Ovary (tissue), 3 donors: ENCODE data around the gene GLCCI1.
"Not testable (repeated sequence)": the region's sequence is repeated elsewhere in the genome, so short reads cannot be mapped to it uniquely, and the experiment has no call there.

ENCODE experiments used
- POLR2A ChIP-seq: fragments of 450-650 bp; IDR thresholded peaks from one replicate; pipeline ENCODE4 v1.6.1; 2017; ENCODE audit warnings: antibody characterized with exemption, mild to moderate bottlenecking, moderate library complexity
- TF ChIP-seq, protein P1 (sequence below), 3 donors: fragments of 450-650 bp in 2 of 3; fragments of 200-600 bp in 1 of 3; IDR thresholded peaks; one replicate each; pipeline versions ENCODE4 v1.5.1 to v1.8.0; 2016 to 2022; ENCODE audit warnings: antibody characterized with exemption in 3 of 3, mild to moderate bottlenecking in 1 of 3
- donor health status: DM: no; HTN: no; CAD: no.

DNA sequence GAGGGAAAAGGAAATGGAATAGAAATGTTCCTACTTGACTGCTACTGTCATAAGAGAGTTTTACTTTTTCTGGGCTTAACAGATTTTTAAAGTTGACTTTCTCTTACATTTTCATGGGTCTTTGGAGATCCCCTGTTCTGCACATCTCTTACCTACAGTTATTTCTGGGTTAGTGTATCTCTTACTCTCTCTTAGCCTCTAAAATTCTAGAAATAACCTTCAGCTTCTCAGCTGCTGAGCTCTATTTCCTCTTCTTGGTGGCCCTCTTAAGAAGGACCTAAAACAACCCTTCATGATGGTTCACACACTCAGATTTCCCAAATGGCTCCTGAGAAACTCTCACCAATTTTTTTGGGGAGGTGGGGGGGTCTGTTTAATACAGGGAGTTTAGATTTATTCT is 79.5 kb downstream of the GLCCI1 start:
- TF ChIP-seq POLR2A = not testable (repeated sequence)
- TF ChIP-seq, protein P1, sequence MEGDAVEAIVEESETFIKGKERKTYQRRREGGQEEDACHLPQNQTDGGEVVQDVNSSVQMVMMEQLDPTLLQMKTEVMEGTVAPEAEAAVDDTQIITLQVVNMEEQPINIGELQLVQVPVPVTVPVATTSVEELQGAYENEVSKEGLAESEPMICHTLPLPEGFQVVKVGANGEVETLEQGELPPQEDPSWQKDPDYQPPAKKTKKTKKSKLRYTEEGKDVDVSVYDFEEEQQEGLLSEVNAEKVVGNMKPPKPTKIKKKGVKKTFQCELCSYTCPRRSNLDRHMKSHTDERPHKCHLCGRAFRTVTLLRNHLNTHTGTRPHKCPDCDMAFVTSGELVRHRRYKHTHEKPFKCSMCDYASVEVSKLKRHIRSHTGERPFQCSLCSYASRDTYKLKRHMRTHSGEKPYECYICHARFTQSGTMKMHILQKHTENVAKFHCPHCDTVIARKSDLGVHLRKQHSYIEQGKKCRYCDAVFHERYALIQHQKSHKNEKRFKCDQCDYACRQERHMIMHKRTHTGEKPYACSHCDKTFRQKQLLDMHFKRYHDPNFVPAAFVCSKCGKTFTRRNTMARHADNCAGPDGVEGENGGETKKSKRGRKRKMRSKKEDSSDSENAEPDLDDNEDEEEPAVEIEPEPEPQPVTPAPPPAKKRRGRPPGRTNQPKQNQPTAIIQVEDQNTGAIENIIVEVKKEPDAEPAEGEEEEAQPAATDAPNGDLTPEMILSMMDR (IDR thresholded peaks at IDR 0.05) = not testable (repeated sequence)
